ENCODE measurements around the gene MAP3K7. TPM values are rescaled to one million over a fixed set of nuclear protein-coding genes. Genes with fewer than 3 reads are reported as not detected.

MAP3K7 gene
- total and polyA plus RNA-seq, 2 donors (not counting 3 experiments of a cell fraction or from before 2014, with no cell fraction given) = 15.3 to 25.6 TPM

DNA sequence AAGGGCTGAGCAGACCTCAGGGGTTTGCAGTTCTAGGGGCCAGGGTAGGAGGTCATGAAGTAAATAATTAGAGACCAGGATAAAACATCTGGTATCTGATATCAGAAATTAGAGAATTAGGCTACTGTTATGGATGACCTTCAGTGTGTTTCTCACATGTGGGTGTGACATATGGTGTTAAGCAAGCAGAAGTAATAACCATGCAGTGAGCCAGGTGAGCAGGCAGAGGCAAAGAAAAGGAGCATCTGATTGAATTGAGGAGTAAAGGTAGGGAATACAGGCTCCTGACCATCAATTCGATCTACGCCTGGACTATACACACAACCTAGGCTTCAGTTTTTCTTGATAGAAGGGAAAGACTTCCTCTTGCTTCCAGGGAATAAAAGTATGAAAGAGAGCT is 34.7 kb upstream of the MAP3K7 start:
- POLR2A ChIA-PET = no interaction called here
- Histone ChIP-seq H3K4me3 (replicated peaks in 1 of 3; ENCODE audit: insufficient read depth in 1 of 3, low read depth in 1 of 3, low read length in 3 of 3) (no peak overlapping the region), H3K9me1 (replicated peaks; ENCODE audit: control insufficient read depth, extremely low read depth, insufficient read depth, low read length) (no peaks in the 10 kb centered on the region), H3K9me3 (replicated peaks; ENCODE audit: control insufficient read depth, insufficient read depth, low read length) (no peaks in the 10 kb centered on the region), H3K27me3 (ENCODE audit: control insufficient read depth in 2 of 2, insufficient read depth in 2 of 2, low read length in 2 of 2) (peaks cover 10 to 23% of the 10 kb centered on the region in 2 experiments), H3K4me2 (ENCODE audit: insufficient read depth, low read length) (no peak overlapping the region), H3K79me2 (ENCODE audit: control insufficient read depth, insufficient read depth, low read length) (no peaks in the 10 kb centered on the region), H3K27ac (ENCODE audit: insufficient read depth, low read depth, low read length) (no peak overlapping the region), H2AFZ (ENCODE audit: low read depth, low read length) (no peak overlapping the region), H3K9ac (replicated peaks; ENCODE audit: extremely low read depth, insufficient read depth, low read length) (no peak overlapping the region), H3K36me3 (ENCODE audit: control insufficient read depth in 2 of 2, extremely low read depth in 1 of 2, insufficient read depth in 2 of 2, low read length in 2 of 2) (no peaks in the 10 kb centered on the region), H3K4me1 (ENCODE audit: control insufficient read depth, extremely low read depth, insufficient read depth, low read length) (no peaks in the 10 kb centered on the region), H4K20me1 (replicated peaks; ENCODE audit: control insufficient read depth, extremely low read depth, insufficient read depth, low read length) (no peaks in the 10 kb centered on the region)
- TF ChIP-seq MYC (IDR thresholded peaks at IDR 0.05; ENCODE audit: low read depth, low read length) (no peak), JUN (IDR thresholded peaks at IDR 0.05; ENCODE audit: borderline replicate concordance, insufficient read depth, insufficient read length, low read depth) (no peak), FOS (IDR thresholded peaks at IDR 0.05; ENCODE audit: borderline replicate concordance, insufficient read depth, low read length) (no peak), GATA2 (IDR thresholded peaks at IDR 0.05; ENCODE audit: insufficient read depth, insufficient read length, low read depth, low read length) (no peak), POLR2AphosphoS5 (IDR thresholded peaks at IDR 0.05; ENCODE audit: insufficient read depth, low read depth, low read length) (no peak), EZH2 (IDR thresholded peaks at IDR 0.05; ENCODE audit: borderline replicate concordance, low read depth, low read length, severe bottlenecking) (no peak), POLR2A (IDR thresholded peaks at IDR 0.05; ENCODE audit: low read depth, low read length) (no peak)
- TF ChIP-seq, protein P1, sequence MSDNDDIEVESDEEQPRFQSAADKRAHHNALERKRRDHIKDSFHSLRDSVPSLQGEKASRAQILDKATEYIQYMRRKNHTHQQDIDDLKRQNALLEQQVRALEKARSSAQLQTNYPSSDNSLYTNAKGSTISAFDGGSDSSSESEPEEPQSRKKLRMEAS (IDR thresholded peaks at IDR 0.05; ENCODE audit: insufficient read depth, insufficient read length) = no peak
- TF ChIP-seq, protein P2, sequence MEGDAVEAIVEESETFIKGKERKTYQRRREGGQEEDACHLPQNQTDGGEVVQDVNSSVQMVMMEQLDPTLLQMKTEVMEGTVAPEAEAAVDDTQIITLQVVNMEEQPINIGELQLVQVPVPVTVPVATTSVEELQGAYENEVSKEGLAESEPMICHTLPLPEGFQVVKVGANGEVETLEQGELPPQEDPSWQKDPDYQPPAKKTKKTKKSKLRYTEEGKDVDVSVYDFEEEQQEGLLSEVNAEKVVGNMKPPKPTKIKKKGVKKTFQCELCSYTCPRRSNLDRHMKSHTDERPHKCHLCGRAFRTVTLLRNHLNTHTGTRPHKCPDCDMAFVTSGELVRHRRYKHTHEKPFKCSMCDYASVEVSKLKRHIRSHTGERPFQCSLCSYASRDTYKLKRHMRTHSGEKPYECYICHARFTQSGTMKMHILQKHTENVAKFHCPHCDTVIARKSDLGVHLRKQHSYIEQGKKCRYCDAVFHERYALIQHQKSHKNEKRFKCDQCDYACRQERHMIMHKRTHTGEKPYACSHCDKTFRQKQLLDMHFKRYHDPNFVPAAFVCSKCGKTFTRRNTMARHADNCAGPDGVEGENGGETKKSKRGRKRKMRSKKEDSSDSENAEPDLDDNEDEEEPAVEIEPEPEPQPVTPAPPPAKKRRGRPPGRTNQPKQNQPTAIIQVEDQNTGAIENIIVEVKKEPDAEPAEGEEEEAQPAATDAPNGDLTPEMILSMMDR (IDR thresholded peaks at IDR 0.05; ENCODE audit: extremely low read depth in 1 of 2, insufficient read depth in 1 of 2, low read depth in 1 of 2, low read length in 2 of 2) = no peak
- no peak for FAIRE-seq
- dilution Hi-C loops (cut with MboI; ENCODE audit: extremely low pct_ligation_motif_present, low sequenced_read_pairs) (no loop called here), intact Hi-C loops (cut with micrococcal nuclease) (no loop called here)
- BruUV-seq (replicated peaks) = no TSS peak
- CTCF ChIA-PET = interaction anchor here (1.4 kb wide), 1 partner anchor 11 kb away, joined by 3 read pairs; no protein-coding TSS in a partner anchor
- DNase-seq (ENCODE audit: low read depth, low spot score) = no peak

Data from endothelial cell of umbilical vein (primary cell).